Skeletal muscle tissue (tissue), 5 donors: Measurements from ENCODE around the gene NRIP3. TPM values are rescaled to one million over a fixed set of nuclear protein-coding genes. Genes with fewer than 3 reads are reported as not detected.
"Not testable (repeated sequence)": the region's sequence is repeated elsewhere in the genome, so short reads cannot be mapped to it uniquely, and the experiment has no call there.

Experiments used
- H3K27ac ChIP-seq: one replicate; pipeline ENCODE4 v1.7.0; 2013; ENCODE audit warnings: mild to moderate bottlenecking, low read depth, low read length, inconsistent platforms
- H3K27me3 ChIP-seq, 3 donors: one replicate each; pipeline ENCODE4 v1.7.0; 2013; ENCODE audit warnings: low read length in 3 of 3; ENCODE audit not compliant: control insufficient read depth in 3 of 3, insufficient read depth in 3 of 3
- H3K36me3 ChIP-seq, 3 donors: one replicate each; pipeline ENCODE4 v1.7.0; 2013; ENCODE audit warnings: low read length in 3 of 3; ENCODE audit not compliant: control insufficient read depth in 3 of 3, insufficient read depth in 3 of 3
- H3K4me1 ChIP-seq, 3 donors: one replicate each; pipeline ENCODE4 v1.7.0; 2013; ENCODE audit warnings: low read length in 3 of 3, mild to moderate bottlenecking in 3 of 3; ENCODE audit not compliant: control insufficient read depth in 3 of 3, insufficient read depth in 3 of 3
- H3K4me3 ChIP-seq, 3 donors: one replicate each; pipeline ENCODE4 v1.7.0; 2013; ENCODE audit warnings: low read length in 3 of 3
- H3K9ac ChIP-seq, 3 donors: one replicate each; pipeline ENCODE4 v1.7.0; 2013; ENCODE audit warnings: low read length in 3 of 3, mild to moderate bottlenecking in 3 of 3, moderate library complexity in 2 of 3, low read depth in 1 of 3
- H3K9me3 ChIP-seq, 3 donors: one replicate each; pipeline ENCODE4 v1.7.0; 2013; ENCODE audit warnings: low read length in 3 of 3; ENCODE audit not compliant: control insufficient read depth in 3 of 3
- small RNA-seq: library from RNA; depleted of rRNA; stranded (forward); fragments of <200 nt; gene quantifications from one replicate; pipeline ENCODE3, GENCODE V24; 2014
- total RNA-seq: library from RNA; depleted of rRNA; stranded (reverse); fragments of >200 nt; gene quantifications from one replicate; pipeline ENCODE4 v1.2.3, GENCODE V29; 2014
- donor health status: Osteomylitis.

Gene NRIP3
- total RNA-seq, 1 donor from 2014 or later: 1.0 TPM

- no peaks in the 10 kb centered on the region for H3K9me3 ChIP-seq
- H3K4me1 ChIP-seq: no peaks in the 10 kb centered on the region
- H3K9ac ChIP-seq: no peak overlapping the region
- no peak overlapping the region for H3K27ac ChIP-seq
- H3K4me3 ChIP-seq: no peak overlapping the region
- no peaks in the 10 kb centered on the region for H3K27me3 ChIP-seq
- no peaks in the 10 kb centered on the region for H3K36me3 ChIP-seq
Measured at GRCh38 chr11:8937659-8938058, 66.1 kb downstream of the NRIP3 start.

DNA sequence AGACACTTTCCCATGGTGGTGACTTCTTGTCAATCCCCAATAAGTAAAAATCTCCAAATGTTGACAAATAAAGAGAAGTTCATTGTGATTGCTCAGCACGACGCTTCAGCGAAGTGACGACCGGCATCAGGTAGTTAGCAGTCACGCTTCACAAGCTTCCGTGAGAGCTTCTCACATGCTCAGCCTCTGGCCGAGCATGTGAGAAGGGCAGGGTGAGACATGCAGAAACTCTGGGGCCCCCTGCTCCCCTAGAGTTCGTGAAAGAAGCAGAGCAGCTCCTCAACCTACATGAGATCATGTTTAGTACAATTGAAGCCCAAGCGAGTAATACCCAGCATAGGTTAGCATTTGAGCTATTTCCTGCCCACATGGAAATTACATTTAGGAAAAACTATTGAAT lies 66.6 kb downstream of the NRIP3 start:
- Histone ChIP-seq H3K9ac (no peak overlapping the region), H3K36me3 (no peaks in the 10 kb centered on the region), H3K27me3 (no peaks in the 10 kb centered on the region), H3K4me1 (no peaks in the 10 kb centered on the region), H3K4me3 (no peak overlapping the region), H3K9me3 (no peaks in the 10 kb centered on the region), H3K27ac (no peak overlapping the region)

- not testable (repeated sequence) for H3K9me3 ChIP-seq, H3K27ac ChIP-seq, H3K4me3 ChIP-seq, H3K27me3 ChIP-seq, H3K4me1 ChIP-seq, H3K9ac ChIP-seq, H3K36me3 ChIP-seq
Measured at GRCh38 chr11:8935789-8936188, 68.0 kb downstream of the NRIP3 start.

DNA sequence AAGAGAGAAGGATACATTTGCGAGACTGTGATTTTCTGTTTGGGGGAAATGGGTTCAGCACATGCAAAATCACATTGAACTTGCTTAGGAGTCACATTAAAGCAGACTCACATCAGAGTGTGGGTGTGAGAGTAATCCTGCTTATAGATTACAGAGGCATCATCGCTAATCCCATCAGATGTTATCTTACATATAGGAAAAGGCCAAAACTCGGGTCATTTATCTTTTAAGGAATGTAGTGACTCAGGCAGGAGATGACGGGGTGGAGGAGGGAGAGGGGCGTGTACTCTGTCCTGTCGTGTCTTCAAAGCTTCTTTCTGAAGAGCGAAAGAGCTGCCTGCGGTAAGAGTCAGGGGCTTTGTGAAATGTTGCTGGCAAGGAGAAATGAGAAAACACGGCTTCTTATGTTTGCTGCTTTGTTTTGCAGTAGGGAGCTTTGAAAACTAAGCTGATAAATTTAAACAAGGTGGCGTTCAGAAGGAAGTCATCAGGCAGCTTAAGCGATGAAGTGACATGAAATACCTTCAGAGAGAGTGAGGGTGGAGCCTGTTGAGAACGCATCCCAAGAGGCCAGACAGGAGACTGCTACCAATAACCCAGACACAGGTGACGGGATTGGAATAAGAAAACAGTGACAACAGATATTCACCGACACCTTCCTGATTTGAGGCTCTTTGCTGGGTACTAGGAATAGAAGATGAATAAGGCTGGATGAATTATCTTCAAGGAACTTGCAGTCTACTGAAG lies 68.9 kb downstream of the NRIP3 start:
- Histone ChIP-seq H3K27me3 (no peaks in the 10 kb centered on the region), H3K27ac (no peak overlapping the region), H3K4me3 (no peak overlapping the region), H3K4me1 (no peaks in the 10 kb centered on the region), H3K9ac (no peak overlapping the region), H3K9me3 (no peaks in the 10 kb centered on the region), H3K36me3 (no peaks in the 10 kb centered on the region)

DNA sequence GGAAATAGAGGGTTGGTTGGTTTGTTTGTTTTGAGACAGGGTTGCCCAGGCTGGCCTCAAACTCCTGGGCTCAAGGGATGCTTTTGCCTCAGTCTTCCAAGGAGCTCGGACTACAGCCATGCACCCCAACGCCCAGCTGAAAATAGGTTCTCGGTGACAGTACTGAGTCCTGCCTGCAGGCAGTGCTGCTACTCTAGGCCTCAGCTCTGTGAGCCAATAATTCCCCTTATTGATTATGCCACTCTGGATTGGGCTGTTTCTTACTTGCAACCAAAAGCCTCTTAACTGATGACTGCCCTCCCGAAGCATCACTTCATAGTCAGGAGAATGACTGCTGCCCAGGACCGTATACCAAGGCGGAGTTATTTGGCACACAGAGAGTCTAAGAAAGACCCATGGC lies 69.9 kb downstream of the NRIP3 start:
- Histone ChIP-seq H3K27me3 (no peaks in the 10 kb centered on the region), H3K9ac (no peak overlapping the region), H3K36me3 (no peaks in the 10 kb centered on the region), H3K4me1 (no peaks in the 10 kb centered on the region), H3K27ac (no peak overlapping the region), H3K9me3 (no peaks in the 10 kb centered on the region), H3K4me3 (no peak overlapping the region)

DNA sequence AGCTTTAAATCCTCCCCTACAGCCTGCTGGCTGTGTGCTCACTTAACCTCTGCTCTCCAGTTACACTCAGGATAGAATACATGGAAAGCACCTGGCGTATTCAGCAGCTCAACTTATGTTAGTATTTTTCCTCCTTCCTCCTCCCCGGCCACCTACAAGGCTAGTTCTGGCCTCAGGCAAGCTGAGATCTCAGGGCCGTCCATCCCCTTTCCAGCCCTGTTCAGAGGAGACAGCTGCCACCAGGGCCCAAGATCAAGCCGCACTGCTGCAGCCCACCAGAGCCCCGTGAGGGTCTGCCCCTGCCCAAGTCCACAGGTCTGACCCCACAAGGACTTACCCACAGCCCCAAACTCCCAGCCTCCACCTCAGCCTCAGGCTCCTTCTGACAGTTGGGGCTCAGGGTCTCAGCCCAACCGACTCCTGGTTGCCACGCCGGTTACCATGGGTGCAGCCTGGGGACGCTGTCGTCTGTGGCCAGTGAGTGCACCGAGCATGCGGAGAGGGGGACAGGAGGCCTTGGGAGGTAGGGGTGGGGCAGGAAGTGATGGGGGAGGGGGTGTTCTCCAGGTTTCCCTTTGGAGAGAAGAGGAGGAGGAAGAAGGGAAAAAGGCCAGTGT lies 71.1 kb downstream of the NRIP3 start, which contains the start of gene C11orf16:
TSS of gene C11orf16 (minus strand) at position 384 of the 617 bp plus-strand sequence. CDS start 639 bp downstream, outside the sequence.
- no peaks in the 10 kb centered on the region for H3K27me3 ChIP-seq
- H3K4me1 ChIP-seq: no peaks in the 10 kb centered on the region
- H3K9ac ChIP-seq: no peak within 1 kb of the TSS
- H3K27ac ChIP-seq: no peak within 1 kb of the TSS
- H3K9me3 ChIP-seq: no peaks in the 10 kb centered on the region
- no peaks in the 10 kb centered on the region for H3K36me3 ChIP-seq
- no peak within 1 kb of the TSS for H3K4me3 ChIP-seq

Small RNA genes within 50 kb of the gene (small RNA-seq; reads per million reads assigned to genes)
- gene RF00019: not detected

Other genes with a start within 250 kb of the NRIP3 start
- gene AKIP1, start 92.8 kb downstream of the NRIP3 start, total RNA-seq: 23.0 TPM
- gene C11orf16, start 71.1 kb downstream of the NRIP3 start, total RNA-seq: not detected
- gene ASCL3, start 61.0 kb downstream of the NRIP3 start, total RNA-seq: not detected
- 27.1 TPM for gene TMEM9B, start 39.6 kb downstream of the NRIP3 start, total RNA-seq
- 37.1 TPM for gene SCUBE2, start 87.6 kb upstream of the NRIP3 start, total RNA-seq